K562 (cell line): ENCODE measurements around the gene NOP10. TPM values are rescaled to one million over a fixed set of nuclear protein-coding genes. Genes with fewer than 3 reads are reported as not detected.

ENCODE experiments used
- CBX5 ChIP-seq: IDR thresholded peaks from 2 replicates; pipeline ENCODE4 v1.6.1; 2014; ENCODE audit warnings: low read depth, borderline replicate concordance
- CHCHD3 ChIP-seq: fragments of 250-450 bp; sonication (Bioruptor Pico); IDR thresholded peaks from 2 replicates; pipeline ENCODE4 v2.1.2; 2022; ENCODE audit warnings: mild to moderate bottlenecking
- CLOCK ChIP-seq: fragments of 250-450 bp; sonication (Bioruptor Pico); IDR thresholded peaks from 2 replicates; pipeline ENCODE4 v1.4.0; 2020; ENCODE audit warnings: mild to moderate bottlenecking, moderate library complexity, borderline replicate concordance
- EP400 ChIP-seq: fragments of 450-650 bp; IDR thresholded peaks from 2 replicates; pipeline ENCODE4 v1.6.1; 2017; ENCODE audit warnings: antibody characterized with exemption, mild to moderate bottlenecking, moderate library complexity
- HNRNPLL ChIP-seq: fragments of 200-400 bp; formaldehyde crosslinking; IDR thresholded peaks from 2 replicates; pipeline ENCODE4 v1.6.1; 2017; ENCODE audit warnings: low read length, low read depth, mild to moderate bottlenecking; ENCODE audit not compliant: poor library complexity, severe bottlenecking
- MYC ChIP-seq, 2 experiments: fragments of 250-450 bp in 1 of 2; sonication (Bioruptor Pico) in 1 of 2; IDR thresholded peaks; 2 replicates each; pipeline versions ENCODE4 v1.5.1 to v1.6.1; 2012 to 2021; ENCODE audit warnings: low read depth in 2 of 2, borderline replicate concordance in 1 of 2, improper control_type of control experiment in 1 of 2, low read length in 1 of 2, mild to moderate bottlenecking in 1 of 2, moderate library complexity in 1 of 2
- NCOR1 ChIP-seq: fragments of 450-650 bp; IDR thresholded peaks from 2 replicates; pipeline ENCODE4 v1.6.1; 2016; ENCODE audit warnings: mild to moderate bottlenecking, moderate library complexity
- RBFOX2 ChIP-seq: fragments of 200-400 bp; formaldehyde crosslinking; IDR thresholded peaks from 2 replicates; pipeline ENCODE4 v1.6.1; 2017; ENCODE audit warnings: low read depth, mild to moderate bottlenecking, low read length, moderate library complexity
- SIN3B ChIP-seq: fragments of 450-650 bp; IDR thresholded peaks from 2 replicates; pipeline ENCODE4 v1.6.1; 2017; ENCODE audit warnings: low read depth, mild to moderate bottlenecking, moderate library complexity
- SMAD4 ChIP-seq: fragments of 250-450 bp; sonication (Bioruptor Pico); conservative IDR thresholded peaks from 2 replicates; pipeline ENCODE4 v1.8.0; 2021; ENCODE audit warnings: inconsistent platforms, mild to moderate bottlenecking, moderate library complexity
- TEAD1 ChIP-seq, 2 experiments: fragments of 450-650 bp in 1 of 2; sonication (generic) in 1 of 2; formaldehyde crosslinking; IDR thresholded peaks; 2 replicates each; pipeline versions ENCODE4 v1.4.0 to v1.8.0; 2020 to 2022; ENCODE audit warnings: mild to moderate bottlenecking in 2 of 2, missing genetic modification reagents in 1 of 2
- ZBTB5 ChIP-seq: fragments of 450-650 bp; IDR thresholded peaks from 2 replicates; pipeline ENCODE4 v1.6.1; 2017; ENCODE audit warnings: antibody characterized with exemption
- polyA plus RNA-seq, 8 experiments: library from polyadenylated mRNA; depleted of rRNA in 4 of 8; stranded (reverse) in 5 of 8; unstranded in 3 of 8; fragments of >200 nt; fragmentation: Nextera tagmentation in 2 of 8; fragmentation: Illumina TruSeq in 1 of 8; extraction: Ambion mirVana in 2 of 8; extraction: Trizol in 1 of 8; gene quantifications; 2 replicates each; pipeline versions ENCODE4 v1.2.1 to v1.2.3, GENCODE V29; 2011 to 2014; ENCODE audit warnings: inconsistent platforms in 1 of 8, missing spikeins in 1 of 8
- total RNA-seq, 7 experiments: library from RNA; depleted of rRNA in 6 of 7; stranded (reverse); fragments of >200 nt in 6 of 7; fragmentation: Illumina TruSeq in 2 of 7; extraction: Trizol in 2 of 7; gene quantifications; 2 replicates each; pipeline versions ENCODE4 v1.2.1 to v1.2.3, GENCODE V29; 2011 to 2021; ENCODE audit warnings: low replicate concordance in 1 of 7
- TF ChIP-seq, protein P1 (sequence below), 2 experiments: fragments of 450-650 bp in 1 of 2; IDR thresholded peaks; 2 replicates each; pipeline ENCODE4 v1.6.1; 2011 to 2017; ENCODE audit warnings: low read depth in 2 of 2, antibody characterized with exemption in 1 of 2, borderline replicate concordance in 1 of 2, low read length in 1 of 2, mild to moderate bottlenecking in 1 of 2, mixed read lengths in 1 of 2; ENCODE audit not compliant: control insufficient read depth in 1 of 2
- TF ChIP-seq, protein P2 (sequence below): fragments of 250-450 bp; sonication (Bioruptor Pico); IDR thresholded peaks from 2 replicates; pipeline ENCODE4 v1.5.0; 2022; ENCODE audit warnings: mild to moderate bottlenecking

NOP10 gene
- total and polyA plus RNA-seq, 9 of the 15 experiments (the other 6 are each of a cell fraction or from before 2014, with no cell fraction given), result 250 to 1,663 (median 449) TPM

DNA sequence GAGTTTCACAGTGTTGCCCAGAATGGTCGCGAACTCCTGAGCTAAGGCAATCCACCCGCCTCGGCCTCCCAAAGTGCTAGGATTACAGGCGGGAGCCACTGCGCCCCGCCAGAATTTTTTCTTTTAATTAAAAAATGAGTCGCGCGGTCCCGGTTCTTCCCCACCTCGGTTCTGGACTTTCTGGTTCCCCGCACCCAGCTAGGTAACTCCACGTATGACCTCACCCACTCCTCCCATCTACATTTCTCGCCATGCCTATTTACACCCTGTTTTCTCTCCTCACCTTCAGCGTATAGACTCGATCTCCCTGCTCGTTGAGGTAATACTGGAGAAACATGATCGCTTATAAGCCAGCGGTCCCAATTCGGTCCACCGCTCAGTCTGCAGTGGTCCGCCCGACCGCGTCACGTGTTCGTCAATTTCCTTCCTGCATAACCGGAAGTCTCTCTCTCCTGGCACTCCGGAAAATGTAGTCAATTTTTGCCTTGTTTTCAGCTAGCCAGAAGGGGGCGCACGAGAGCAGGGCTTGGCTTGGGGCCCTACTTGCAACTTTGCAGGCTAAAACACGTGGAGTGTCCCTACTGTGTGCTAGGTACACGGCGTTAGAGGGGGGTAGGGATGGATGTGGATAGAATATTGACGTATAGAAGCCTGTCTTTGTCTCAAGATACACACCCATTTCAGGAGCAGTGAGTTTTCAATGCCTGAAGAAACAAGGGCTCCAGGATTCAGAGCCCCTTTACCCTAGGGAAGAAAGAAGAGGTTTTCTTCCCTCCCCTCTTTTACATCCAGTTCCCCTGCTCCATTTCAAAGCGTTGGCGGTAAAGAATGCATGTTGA lies at the start of gene NOP10, which contains the start of gene NUTM1 (continued):
- TF ChIP-seq, protein P1, sequence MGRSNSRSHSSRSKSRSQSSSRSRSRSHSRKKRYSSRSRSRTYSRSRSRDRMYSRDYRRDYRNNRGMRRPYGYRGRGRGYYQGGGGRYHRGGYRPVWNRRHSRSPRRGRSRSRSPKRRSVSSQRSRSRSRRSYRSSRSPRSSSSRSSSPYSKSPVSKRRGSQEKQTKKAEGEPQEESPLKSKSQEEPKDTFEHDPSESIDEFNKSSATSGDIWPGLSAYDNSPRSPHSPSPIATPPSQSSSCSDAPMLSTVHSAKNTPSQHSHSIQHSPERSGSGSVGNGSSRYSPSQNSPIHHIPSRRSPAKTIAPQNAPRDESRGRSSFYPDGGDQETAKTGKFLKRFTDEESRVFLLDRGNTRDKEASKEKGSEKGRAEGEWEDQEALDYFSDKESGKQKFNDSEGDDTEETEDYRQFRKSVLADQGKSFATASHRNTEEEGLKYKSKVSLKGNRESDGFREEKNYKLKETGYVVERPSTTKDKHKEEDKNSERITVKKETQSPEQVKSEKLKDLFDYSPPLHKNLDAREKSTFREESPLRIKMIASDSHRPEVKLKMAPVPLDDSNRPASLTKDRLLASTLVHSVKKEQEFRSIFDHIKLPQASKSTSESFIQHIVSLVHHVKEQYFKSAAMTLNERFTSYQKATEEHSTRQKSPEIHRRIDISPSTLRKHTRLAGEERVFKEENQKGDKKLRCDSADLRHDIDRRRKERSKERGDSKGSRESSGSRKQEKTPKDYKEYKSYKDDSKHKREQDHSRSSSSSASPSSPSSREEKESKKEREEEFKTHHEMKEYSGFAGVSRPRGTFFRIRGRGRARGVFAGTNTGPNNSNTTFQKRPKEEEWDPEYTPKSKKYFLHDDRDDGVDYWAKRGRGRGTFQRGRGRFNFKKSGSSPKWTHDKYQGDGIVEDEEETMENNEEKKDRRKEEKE (IDR thresholded peaks at IDR 0.05; ENCODE audit: borderline replicate concordance in 1 of 2, control insufficient read depth in 1 of 2, low read depth in 2 of 2, low read length in 1 of 2), result no peak; a peak in 1 of 4 replicates
- TF ChIP-seq NCOR1 (peak; percentile 51), SMAD4 (CRISPR knock-in tag) (peak; percentile 43; the same call in 1 of the 2 replicates), SIN3B (peak; percentile 72), RBFOX2 (peak; percentile 79), ZBTB5 (peak; percentile 80), EP400 (peak; percentile 98), CBX5 (no peak), CHCHD3 (no peak), MYC (IDR thresholded peaks at IDR 0.05; ENCODE audit: low read depth, low read length) (peak; percentile 97), MYC (CRISPR knock-in tag; IDR thresholded peaks at IDR 0.05; ENCODE audit: borderline replicate concordance, low read depth) (peak; percentile 87; the same call in 1 of the 2 replicates), CLOCK (CRISPR knock-in tag) (peak; percentile 22; the same call in 1 of the 2 replicates), TEAD1 (CRISPR knock-in tag; IDR thresholded peaks at IDR 0.05) (peak in 1 of 2 experiments; percentile 43; a peak in 1 of 4 replicates), HNRNPLL (peak; percentile 32)
- TF ChIP-seq, protein P2, sequence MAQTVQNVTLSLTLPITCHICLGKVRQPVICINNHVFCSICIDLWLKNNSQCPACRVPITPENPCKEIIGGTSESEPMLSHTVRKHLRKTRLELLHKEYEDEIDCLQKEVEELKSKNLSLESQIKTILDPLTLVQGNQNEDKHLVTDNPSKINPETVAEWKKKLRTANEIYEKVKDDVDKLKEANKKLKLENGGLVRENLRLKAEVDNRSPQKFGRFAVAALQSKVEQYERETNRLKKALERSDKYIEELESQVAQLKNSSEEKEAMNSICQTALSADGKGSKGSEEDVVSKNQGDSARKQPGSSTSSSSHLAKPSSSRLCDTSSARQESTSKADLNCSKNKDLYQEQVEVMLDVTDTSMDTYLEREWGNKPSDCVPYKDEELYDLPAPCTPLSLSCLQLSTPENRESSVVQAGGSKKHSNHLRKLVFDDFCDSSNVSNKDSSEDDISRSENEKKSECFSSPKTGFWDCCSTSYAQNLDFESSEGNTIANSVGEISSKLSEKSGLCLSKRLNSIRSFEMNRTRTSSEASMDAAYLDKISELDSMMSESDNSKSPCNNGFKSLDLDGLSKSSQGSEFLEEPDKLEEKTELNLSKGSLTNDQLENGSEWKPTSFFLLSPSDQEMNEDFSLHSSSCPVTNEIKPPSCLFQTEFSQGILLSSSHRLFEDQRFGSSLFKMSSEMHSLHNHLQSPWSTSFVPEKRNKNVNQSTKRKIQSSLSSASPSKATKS (CRISPR knock-in tag), result peak; percentile 43; the same call in 1 of the 2 replicates
